ENCODE data around the gene PIGL. TPM values are rescaled to one million over a fixed set of nuclear protein-coding genes. Genes with fewer than 3 reads are reported as not detected.
"Not testable (repeated sequence)": the region's sequence is repeated elsewhere in the genome, so short reads cannot be mapped to it uniquely, and the experiment has no call there.

The PIGL gene
- total and polyA plus RNA-seq, 2 donors (not counting 1 experiment from before 2014, with no cell fraction given): 86.7 to 88.2 TPM

DNA sequence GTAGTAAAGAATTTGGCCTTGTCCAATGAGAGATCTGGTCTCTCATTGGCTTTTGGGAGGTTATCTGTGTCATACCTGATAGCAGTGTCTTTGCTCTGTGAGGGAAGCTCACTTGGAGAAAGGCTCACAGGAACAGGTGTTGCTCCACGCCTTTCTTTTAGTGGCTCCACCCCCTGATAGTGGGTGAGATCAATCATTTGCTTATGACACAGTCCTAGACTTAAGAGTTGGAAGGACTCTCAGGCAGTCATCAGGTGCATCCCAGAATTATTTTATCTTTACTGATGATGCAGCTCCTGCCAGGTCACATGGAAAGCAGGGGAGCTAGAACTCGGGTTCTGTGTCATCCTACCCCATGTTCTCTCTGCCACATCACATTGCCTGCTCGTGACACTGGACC, 76.9 kb downstream of the PIGL start:
- TF ChIP-seq, protein P1, sequence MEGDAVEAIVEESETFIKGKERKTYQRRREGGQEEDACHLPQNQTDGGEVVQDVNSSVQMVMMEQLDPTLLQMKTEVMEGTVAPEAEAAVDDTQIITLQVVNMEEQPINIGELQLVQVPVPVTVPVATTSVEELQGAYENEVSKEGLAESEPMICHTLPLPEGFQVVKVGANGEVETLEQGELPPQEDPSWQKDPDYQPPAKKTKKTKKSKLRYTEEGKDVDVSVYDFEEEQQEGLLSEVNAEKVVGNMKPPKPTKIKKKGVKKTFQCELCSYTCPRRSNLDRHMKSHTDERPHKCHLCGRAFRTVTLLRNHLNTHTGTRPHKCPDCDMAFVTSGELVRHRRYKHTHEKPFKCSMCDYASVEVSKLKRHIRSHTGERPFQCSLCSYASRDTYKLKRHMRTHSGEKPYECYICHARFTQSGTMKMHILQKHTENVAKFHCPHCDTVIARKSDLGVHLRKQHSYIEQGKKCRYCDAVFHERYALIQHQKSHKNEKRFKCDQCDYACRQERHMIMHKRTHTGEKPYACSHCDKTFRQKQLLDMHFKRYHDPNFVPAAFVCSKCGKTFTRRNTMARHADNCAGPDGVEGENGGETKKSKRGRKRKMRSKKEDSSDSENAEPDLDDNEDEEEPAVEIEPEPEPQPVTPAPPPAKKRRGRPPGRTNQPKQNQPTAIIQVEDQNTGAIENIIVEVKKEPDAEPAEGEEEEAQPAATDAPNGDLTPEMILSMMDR (IDR thresholded peaks at IDR 0.05): no peak
- no peak for TF ChIP-seq EZH2 (IDR thresholded peaks at IDR 0.05; ENCODE audit: borderline replicate concordance, insufficient read depth, low read depth, low read length, poor library complexity, severe bottlenecking)
- Mint-ChIP-seq H3K4me1 (peaks cover 24% of the 10 kb centered on the region), H3K27ac (no peak overlapping the region), H3K4me3 (no peak overlapping the region), H3K9me3 (ENCODE audit: insufficient read depth) (no peaks in the 10 kb centered on the region), H3K27me3 (no peaks in the 10 kb centered on the region)
- no peak overlapping the region for H3K4me3 ChIP-seq (ENCODE audit: control extremely low read depth in 1 of 5, extremely low read depth in 1 of 5, insufficient read depth in 1 of 5, low read depth in 2 of 5, low read length in 4 of 5)
- H3K9me3 ChIP-seq (ENCODE audit: control extremely low read depth in 1 of 3, control insufficient read depth in 2 of 3, insufficient read depth in 1 of 3, low read length in 2 of 3): no peaks in the 10 kb centered on the region
- ChIA-PET POLR2A (interaction anchor here (0.7 kb wide), 1 partner anchor 81 kb away, joined by 4 read pairs; no protein-coding TSS in a partner anchor), CTCF (no interaction called here)
- no peak overlapping the region for H3K9ac ChIP-seq (ENCODE audit: low read length)
- H3K36me3 ChIP-seq (replicated peaks in 1 of 2; ENCODE audit: control extremely low read depth in 1 of 2, control insufficient read depth in 1 of 2, extremely low read depth in 1 of 2, insufficient read depth in 2 of 2, low read length in 1 of 2): no peaks in the 10 kb centered on the region
- no peak overlapping the region for H3K4me2 ChIP-seq (replicated peaks; ENCODE audit: low read depth, low read length, poor library complexity, severe bottlenecking)
- H3K27me3 ChIP-seq (replicated peaks in 1 of 4; ENCODE audit: control extremely low read depth in 1 of 4, control insufficient read depth in 3 of 4, insufficient read depth in 4 of 4, low read length in 3 of 4): no peaks in the 10 kb centered on the region
- H2AFZ ChIP-seq (ENCODE audit: insufficient read depth, low read depth, low read length, poor library complexity, severe bottlenecking): no peak overlapping the region
- H3K27ac ChIP-seq (ENCODE audit: low read length in 2 of 2): no peak overlapping the region
- DNase-seq (no peak), ATAC-seq (ENCODE audit: low read depth) (no peak)
- intact Hi-C loops (cut with micrococcal nuclease): no loop called here
- WGBS (ENCODE audit: insufficient coverage): 100% methylated on average over 3 of the region's 3 CpGs
- peaks cover 20 to 26% of the 10 kb centered on the region in 2 donors for H3K4me1 ChIP-seq (ENCODE audit: control insufficient read depth in 2 of 2, insufficient read depth in 2 of 2, low read length in 2 of 2)
- peaks cover 20% of the 10 kb centered on the region for H3K79me2 ChIP-seq (ENCODE audit: control insufficient read depth, insufficient read depth, low read length)
- H4K20me1 ChIP-seq (ENCODE audit: control insufficient read depth, insufficient read depth, low read length, poor library complexity, severe bottlenecking): no peaks in the 10 kb centered on the region

DNA sequence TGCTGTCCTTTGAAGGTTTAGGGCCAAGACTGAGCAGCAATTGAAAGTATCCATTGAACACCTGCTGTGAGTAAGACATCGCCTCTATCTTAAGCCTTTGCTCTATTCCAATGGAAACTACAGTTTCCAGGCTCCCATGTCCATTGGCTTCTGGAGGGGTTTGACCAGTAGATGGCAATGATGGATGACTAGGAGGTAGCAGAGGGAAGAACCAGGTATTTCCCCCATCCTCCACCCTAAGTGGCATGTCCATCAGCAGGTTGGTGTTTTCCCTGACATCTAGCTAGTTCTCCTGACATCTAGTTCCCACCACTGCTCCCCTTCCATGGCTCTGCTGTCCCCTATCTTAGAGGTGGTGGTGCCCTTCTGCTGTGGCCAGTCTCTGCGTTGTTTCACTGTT, 77.5 kb downstream of the PIGL start:
- intact Hi-C loops (cut with micrococcal nuclease): no loop called here
- Histone ChIP-seq H3K4me2 (replicated peaks; ENCODE audit: low read depth, low read length, poor library complexity, severe bottlenecking) (no peak overlapping the region), H2AFZ (ENCODE audit: insufficient read depth, low read depth, low read length, poor library complexity, severe bottlenecking) (no peak overlapping the region), H3K9me3 (ENCODE audit: control extremely low read depth in 1 of 3, control insufficient read depth in 2 of 3, insufficient read depth in 1 of 3, low read length in 2 of 3) (no peaks in the 10 kb centered on the region), H4K20me1 (ENCODE audit: control insufficient read depth, insufficient read depth, low read length, poor library complexity, severe bottlenecking) (no peaks in the 10 kb centered on the region), H3K9ac (ENCODE audit: low read length) (no peak overlapping the region), H3K27ac (ENCODE audit: low read length in 2 of 2) (no peak overlapping the region), H3K36me3 (replicated peaks in 1 of 2; ENCODE audit: control extremely low read depth in 1 of 2, control insufficient read depth in 1 of 2, extremely low read depth in 1 of 2, insufficient read depth in 2 of 2, low read length in 1 of 2) (no peaks in the 10 kb centered on the region), H3K27me3 (replicated peaks in 1 of 4; ENCODE audit: control extremely low read depth in 1 of 4, control insufficient read depth in 3 of 4, insufficient read depth in 4 of 4, low read length in 3 of 4) (no peaks in the 10 kb centered on the region), H3K4me3 (ENCODE audit: control extremely low read depth in 1 of 5, extremely low read depth in 1 of 5, insufficient read depth in 1 of 5, low read depth in 2 of 5, low read length in 4 of 5) (no peak overlapping the region), H3K79me2 (ENCODE audit: control insufficient read depth, insufficient read depth, low read length) (peaks cover 20% of the 10 kb centered on the region), H3K4me1 (ENCODE audit: control insufficient read depth in 2 of 2, insufficient read depth in 2 of 2, low read length in 2 of 2) (peaks cover 13 to 19% of the 10 kb centered on the region in 2 donors)
- POLR2A ChIA-PET: interaction anchor here (0.6 kb wide), 2 partner anchors 31 to 43 kb away, joined by 6 to 10 read pairs; no protein-coding TSS in a partner anchor
- Mint-ChIP-seq H3K4me3 (no peak overlapping the region), H3K4me1 (peaks cover 18% of the 10 kb centered on the region), H3K9me3 (ENCODE audit: insufficient read depth) (no peaks in the 10 kb centered on the region), H3K27me3 (no peaks in the 10 kb centered on the region), H3K27ac (no peak overlapping the region)
- TF ChIP-seq EZH2 (IDR thresholded peaks at IDR 0.05; ENCODE audit: borderline replicate concordance, insufficient read depth, low read depth, low read length, poor library complexity, severe bottlenecking): no peak
- TF ChIP-seq, protein P1 (IDR thresholded peaks at IDR 0.05): no peak
- no peak for ATAC-seq (ENCODE audit: low read depth)
- no peak for DNase-seq
- CTCF ChIA-PET: interaction anchor here (0.5 kb wide), 1 partner anchor 1539 kb away, joined by 3 read pairs; no protein-coding TSS in a partner anchor
- no CpG with 5 or more reads among the region's 2 CpGs for WGBS (ENCODE audit: insufficient coverage)

DNA sequence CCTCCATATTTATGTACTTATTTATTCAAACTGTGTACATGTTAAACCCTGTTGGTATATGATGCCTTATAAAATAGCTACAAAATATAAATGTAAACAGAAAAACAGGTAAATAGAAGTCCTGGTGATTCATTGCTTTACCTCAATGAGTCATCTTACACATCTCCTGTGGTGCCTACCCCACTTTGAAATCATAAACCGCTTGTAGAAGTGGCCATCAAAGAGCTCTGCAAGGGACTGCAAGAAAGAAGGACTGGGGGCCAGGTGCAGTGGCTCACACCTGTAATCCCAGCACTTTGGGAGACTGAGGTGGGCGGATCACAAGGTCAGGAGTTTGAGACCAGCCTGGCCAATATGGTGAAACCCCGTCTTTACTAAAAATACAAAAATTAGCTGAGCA, 79.1 kb downstream of the PIGL start:
- H3K27ac Mint-ChIP-seq, POLR2A ChIA-PET: not testable (repeated sequence)

More for the DNA sequence above, 79.1 kb downstream of the PIGL start:
- H3K36me3 ChIP-seq (replicated peaks in 1 of 2; ENCODE audit: control extremely low read depth in 1 of 2, control insufficient read depth in 1 of 2, extremely low read depth in 1 of 2, insufficient read depth in 2 of 2, low read length in 1 of 2); H3K4me1 Mint-ChIP-seq; H3K4me2 ChIP-seq (replicated peaks; ENCODE audit: low read depth, low read length, poor library complexity, severe bottlenecking); H3K4me3 Mint-ChIP-seq; intact Hi-C loops (cut with micrococcal nuclease); H4K20me1 ChIP-seq (ENCODE audit: control insufficient read depth, insufficient read depth, low read length, poor library complexity, severe bottlenecking); H3K9me3 ChIP-seq (ENCODE audit: control extremely low read depth in 1 of 3, control insufficient read depth in 2 of 3, insufficient read depth in 1 of 3, low read length in 2 of 3); H3K9me3 Mint-ChIP-seq (ENCODE audit: insufficient read depth); H3K27me3 ChIP-seq (replicated peaks in 1 of 4; ENCODE audit: control extremely low read depth in 1 of 4, control insufficient read depth in 3 of 4, insufficient read depth in 4 of 4, low read length in 3 of 4); H3K9ac ChIP-seq (ENCODE audit: low read length); H3K27ac ChIP-seq (ENCODE audit: low read length in 2 of 2); H3K27me3 Mint-ChIP-seq; H3K4me1 ChIP-seq (ENCODE audit: control insufficient read depth in 2 of 2, insufficient read depth in 2 of 2, low read length in 2 of 2); H2AFZ ChIP-seq (ENCODE audit: insufficient read depth, low read depth, low read length, poor library complexity, severe bottlenecking); ATAC-seq (ENCODE audit: low read depth); H3K4me3 ChIP-seq (ENCODE audit: control extremely low read depth in 1 of 5, extremely low read depth in 1 of 5, insufficient read depth in 1 of 5, low read depth in 2 of 5, low read length in 4 of 5); DNase-seq: not testable (repeated sequence)
- CTCF ChIA-PET: interaction anchor here (1.0 kb wide), 2 partner anchors 9 kb away, joined by 3 to 4 read pairs; no protein-coding TSS in a partner anchor
- 88% methylated on average over 1 of the region's 3 CpGs for WGBS (ENCODE audit: insufficient coverage)
- peaks cover 20% of the 10 kb centered on the region for H3K79me2 ChIP-seq (ENCODE audit: control insufficient read depth, insufficient read depth, low read length)

Data from B cell (primary cell).